Subcutaneous abdominal adipose tissue (tissue), 5 donors: Measurements from ENCODE around the gene FOXA2.

Experiments
- H3K27ac ChIP-seq: one replicate; pipeline ENCODE4 v1.7.0; 2013; ENCODE audit warnings: low read depth, mild to moderate bottlenecking, inconsistent platforms, low read length, moderate library complexity
- H3K27me3 ChIP-seq, 5 donors: one replicate each; pipeline ENCODE4 v1.7.0; 2013; ENCODE audit warnings: low read length in 5 of 5, inconsistent platforms in 1 of 5; ENCODE audit not compliant: control insufficient read depth in 5 of 5, insufficient read depth in 4 of 5
- H3K36me3 ChIP-seq, 5 donors: one replicate each; pipeline ENCODE4 v1.7.0; 2013; ENCODE audit warnings: low read length in 5 of 5; ENCODE audit not compliant: control insufficient read depth in 5 of 5, insufficient read depth in 5 of 5
- H3K4me1 ChIP-seq, 5 donors: one replicate each; pipeline ENCODE4 v1.7.0; 2013; ENCODE audit warnings: low read length in 5 of 5, mild to moderate bottlenecking in 3 of 5, moderate library complexity in 1 of 5; ENCODE audit not compliant: control insufficient read depth in 5 of 5, insufficient read depth in 5 of 5
- H3K4me3 ChIP-seq, 5 donors: one replicate each; pipeline ENCODE4 v1.7.0; 2013; ENCODE audit warnings: low read length in 5 of 5, low read depth in 1 of 5
- H3K9ac ChIP-seq, 5 donors: one replicate each; pipeline ENCODE4 v1.7.0; 2013; ENCODE audit warnings: low read length in 5 of 5, mild to moderate bottlenecking in 4 of 5, moderate library complexity in 3 of 5
- H3K9me3 ChIP-seq, 5 donors: one replicate each; pipeline ENCODE4 v1.7.0; 2013; ENCODE audit warnings: low read length in 5 of 5; ENCODE audit not compliant: control insufficient read depth in 5 of 5
- donor health status: healthy.
- donor health status: healthy.
- donor health status: healthy.
- donor health status: healthy.
- donor health status: healthy.

The FOXA2 gene

GRCh38 chr20:22585786-22586493 lies 1.6 kb upstream of the FOXA2 start:
- no peak overlapping the region for H3K9ac ChIP-seq
- no peaks in the 10 kb centered on the region for H3K36me3 ChIP-seq
- H3K4me1 ChIP-seq: peaks cover 0 to 33% (median 25%) of the 10 kb centered on the region in 5 donors
- H3K9me3 ChIP-seq: no peaks in the 10 kb centered on the region
- H3K4me3 ChIP-seq: no peak overlapping the region
- no peak overlapping the region for H3K27ac ChIP-seq
- H3K27me3 ChIP-seq: peaks cover 49 to 79% (median 65%) of the 10 kb centered on the region in 5 donors

GRCh38 chr20:22584922-22585785 lies 782 bp upstream of the FOXA2 start:
- H3K9ac ChIP-seq: no peak overlapping the region
- H3K36me3 ChIP-seq: no peaks in the 10 kb centered on the region
- H3K9me3 ChIP-seq: no peaks in the 10 kb centered on the region
- no peak overlapping the region for H3K27ac ChIP-seq
- H3K27me3 ChIP-seq: peaks cover 46 to 79% (median 63%) of the 10 kb centered on the region in 5 donors
- peaks cover 0 to 33% (median 25%) of the 10 kb centered on the region in 5 donors for H3K4me1 ChIP-seq
- H3K4me3 ChIP-seq: no peak overlapping the region

GRCh38 chr20:22583773-22584521 lies 425 bp downstream of the FOXA2 start:
- Histone ChIP-seq H3K9me3 (no peaks in the 10 kb centered on the region), H3K4me3 (peak overlapping the region in 1 of 5 donors; percentile 24), H3K27me3 (peaks cover 51 to 84% (median 66%) of the 10 kb centered on the region in 5 donors), H3K27ac (no peak overlapping the region), H3K4me1 (peaks cover 0 to 36% (median 25%) of the 10 kb centered on the region in 5 donors), H3K9ac (no peak overlapping the region), H3K36me3 (no peaks in the 10 kb centered on the region)

- peaks cover 50 to 85% (median 71%) of the 10 kb centered on the region in 5 donors for H3K27me3 ChIP-seq
- H3K27ac ChIP-seq: no peak overlapping the region
- no peaks in the 10 kb centered on the region for H3K9me3 ChIP-seq
- H3K4me3 ChIP-seq: peak overlapping the region in 3 of 5 donors; percentile 4 to 30 (median 24)
- H3K4me1 ChIP-seq: peaks cover 0 to 41% (median 25%) of the 10 kb centered on the region in 5 donors
- H3K36me3 ChIP-seq: no peaks in the 10 kb centered on the region
- no peak overlapping the region for H3K9ac ChIP-seq
Observed at GRCh38 chr20:22582964-22583772, 1.2 kb downstream of the FOXA2 start.

GRCh38 chr20:22582386-22582963 lies 1.9 kb downstream of the FOXA2 start:
- H3K9ac ChIP-seq: no peak overlapping the region
- peak overlapping the region in 2 of 5 donors; percentile 24 to 30 for H3K4me3 ChIP-seq
- H3K27me3 ChIP-seq: peaks cover 57 to 87% (median 78%) of the 10 kb centered on the region in 5 donors
- H3K9me3 ChIP-seq: no peaks in the 10 kb centered on the region
- H3K27ac ChIP-seq: no peak overlapping the region
- H3K36me3 ChIP-seq: no peaks in the 10 kb centered on the region
- H3K4me1 ChIP-seq: peaks cover 0 to 48% (median 25%) of the 10 kb centered on the region in 5 donors

- Histone ChIP-seq H3K36me3 (no peaks in the 10 kb centered on the region), H3K4me3 (peak overlapping the region in 1 of 5 donors; percentile 24), H3K9me3 (no peaks in the 10 kb centered on the region), H3K4me1 (peaks cover 0 to 47% (median 21%) of the 10 kb centered on the region in 5 donors), H3K9ac (no peak overlapping the region), H3K27me3 (peaks cover 59 to 87% (median 79%) of the 10 kb centered on the region in 5 donors), H3K27ac (no peak overlapping the region)
Observed at GRCh38 chr20:22581437-22582385, 2.7 kb downstream of the FOXA2 start.

GRCh38 chr20:22579711-22580697 lies 4.4 kb downstream of the FOXA2 start:
- Histone ChIP-seq H3K4me1 (peaks cover 0 to 37% (median 13%) of the 10 kb centered on the region in 5 donors), H3K4me3 (no peak overlapping the region), H3K9ac (no peak overlapping the region), H3K27ac (no peak overlapping the region), H3K36me3 (no peaks in the 10 kb centered on the region), H3K9me3 (no peaks in the 10 kb centered on the region), H3K27me3 (peaks cover 56 to 87% (median 78%) of the 10 kb centered on the region in 5 donors)

GRCh38 chr20:22579119-22579427 lies 5.3 kb downstream of the FOXA2 start:
- Histone ChIP-seq H3K27ac (no peak overlapping the region), H3K9me3 (no peaks in the 10 kb centered on the region), H3K36me3 (no peaks in the 10 kb centered on the region), H3K4me3 (peak overlapping the region in 1 of 5 donors; percentile 30), H3K9ac (no peak overlapping the region), H3K4me1 (peaks cover 0 to 36% (median 13%) of the 10 kb centered on the region in 5 donors), H3K27me3 (peaks cover 59 to 84% (median 80%) of the 10 kb centered on the region in 5 donors)
